GM15510 (cell line): ENCODE measurements around the gene ZAR1.

Experiments used
- POLR2A ChIP-seq: IDR thresholded peaks from 3 replicates; pipeline ENCODE4 v1.6.1; 2011; ENCODE audit warnings: borderline replicate concordance; ENCODE audit not compliant: insufficient read length; ENCODE audit errors: extremely low read depth

The ZAR1 gene

DNA sequence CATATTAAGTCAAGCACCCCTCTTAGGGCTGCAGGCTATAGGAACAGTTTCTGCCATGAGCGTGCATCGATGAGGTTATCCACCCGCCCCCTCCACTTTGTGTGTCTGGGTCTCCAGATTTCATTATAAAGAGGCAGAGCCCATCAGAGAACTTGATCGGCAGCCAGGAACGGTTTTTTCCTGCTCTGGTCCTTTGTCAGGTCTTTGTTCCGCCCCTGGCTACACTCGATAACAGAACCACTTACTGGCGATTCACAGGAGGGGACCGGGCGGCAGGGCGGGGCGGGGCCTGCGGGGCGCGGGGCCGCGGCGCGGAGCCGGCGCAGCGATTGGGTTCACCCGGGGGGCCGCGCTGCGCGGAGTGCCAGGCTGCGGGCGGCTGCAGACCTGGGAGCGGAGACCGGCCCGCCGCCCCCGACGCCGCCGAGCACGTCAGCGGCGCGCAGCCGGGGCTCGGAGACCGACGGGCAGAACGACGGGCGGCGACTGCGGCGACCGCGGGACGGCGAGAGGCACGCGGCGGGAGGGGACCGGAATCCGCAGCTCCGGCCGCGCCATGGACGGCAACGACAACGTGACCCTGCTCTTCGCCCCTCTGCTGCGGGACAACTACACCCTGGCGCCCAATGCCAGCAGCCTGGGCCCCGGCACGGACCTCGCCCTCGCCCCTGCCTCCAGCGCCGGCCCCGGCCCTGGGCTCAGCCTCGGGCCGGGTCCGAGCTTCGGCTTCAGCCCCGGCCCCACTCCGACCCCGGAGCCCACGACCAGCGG, 6.9 kb upstream of the ZAR1 start, which contains the start of gene SLC10A4:
TSS of gene SLC10A4 (plus strand) at position 338 of the 771 bp plus-strand sequence. CDS start at position 557, 219 bp downstream.
- TF ChIP-seq POLR2A = no peak

DNA sequence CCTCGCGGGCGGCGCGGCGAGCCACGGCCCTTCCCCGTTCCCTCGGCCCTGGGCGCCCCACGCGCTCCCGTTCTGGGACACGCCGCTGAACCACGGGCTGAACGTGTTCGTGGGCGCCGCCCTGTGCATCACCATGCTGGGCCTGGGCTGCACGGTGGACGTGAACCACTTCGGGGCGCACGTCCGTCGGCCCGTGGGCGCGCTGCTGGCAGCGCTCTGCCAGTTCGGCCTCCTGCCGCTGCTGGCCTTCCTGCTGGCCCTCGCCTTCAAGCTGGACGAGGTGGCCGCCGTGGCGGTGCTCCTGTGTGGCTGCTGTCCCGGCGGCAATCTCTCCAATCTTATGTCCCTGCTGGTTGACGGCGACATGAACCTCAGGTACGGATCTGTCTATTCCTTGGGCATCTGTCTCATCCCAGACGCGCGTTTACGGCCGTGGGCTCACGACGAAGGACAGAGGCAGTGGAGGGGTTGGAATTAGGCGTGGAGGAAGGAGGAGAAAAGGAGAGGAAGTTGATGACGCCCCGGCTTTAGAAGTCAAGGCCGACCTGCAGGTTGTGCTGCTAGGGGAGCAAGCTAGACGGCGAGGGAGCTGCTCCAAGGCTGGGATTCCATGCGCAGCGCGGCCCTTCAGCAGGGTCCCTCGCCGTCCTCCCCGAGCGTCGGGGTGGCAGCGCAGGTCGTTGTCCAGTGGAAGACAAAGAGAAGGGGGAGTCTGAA, 6.1 kb upstream of the ZAR1 start:
- no peak for TF ChIP-seq POLR2A

DNA sequence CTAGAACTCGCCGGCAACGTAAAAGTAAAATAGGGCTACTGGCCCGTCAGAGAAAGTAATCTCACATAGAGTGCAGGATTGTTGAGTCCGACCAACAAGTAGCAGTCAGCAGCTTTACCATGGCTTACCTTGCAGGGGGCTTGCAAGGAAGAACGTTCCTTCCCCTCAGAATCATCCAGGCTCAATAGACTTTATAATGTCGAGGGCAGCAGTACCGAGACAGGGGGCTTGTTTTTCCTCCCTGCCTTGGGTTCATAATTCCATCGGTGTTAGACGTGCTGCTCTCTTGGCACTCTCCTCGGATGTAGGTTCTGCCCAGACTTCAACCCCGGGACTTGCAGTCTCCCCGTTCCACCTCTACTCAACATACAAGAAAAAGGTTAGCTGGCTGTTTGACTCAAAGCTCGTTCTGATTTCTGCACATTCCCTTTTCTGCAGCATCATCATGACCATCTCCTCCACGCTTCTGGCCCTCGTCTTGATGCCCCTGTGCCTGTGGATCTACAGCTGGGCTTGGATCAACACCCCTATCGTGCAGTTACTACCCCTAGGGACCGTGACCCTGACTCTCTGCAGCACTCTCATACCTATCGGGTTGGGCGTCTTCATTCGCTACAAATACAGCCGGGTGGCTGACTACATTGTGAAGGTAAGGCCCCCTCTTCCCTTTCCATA, 5.4 kb upstream of the ZAR1 start:
- no peak for TF ChIP-seq POLR2A

DNA sequence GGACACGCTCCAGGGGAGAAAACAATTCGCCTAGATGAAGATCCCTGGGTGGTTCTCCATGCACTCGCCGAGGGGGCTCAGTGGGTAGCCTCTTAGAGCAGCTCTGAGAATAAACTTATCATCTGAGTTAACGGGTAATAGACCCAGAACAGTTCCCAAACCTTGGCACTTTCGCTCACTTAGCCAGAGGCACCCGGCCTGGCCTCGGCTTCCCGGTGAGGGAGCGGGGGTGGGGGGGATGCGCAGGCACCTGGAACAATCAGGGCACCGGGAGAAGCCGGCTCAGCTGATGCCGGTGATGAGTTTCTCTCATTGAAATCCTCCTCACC, 405 bp upstream of the ZAR1 start:
- TF ChIP-seq POLR2A = no peak

DNA sequence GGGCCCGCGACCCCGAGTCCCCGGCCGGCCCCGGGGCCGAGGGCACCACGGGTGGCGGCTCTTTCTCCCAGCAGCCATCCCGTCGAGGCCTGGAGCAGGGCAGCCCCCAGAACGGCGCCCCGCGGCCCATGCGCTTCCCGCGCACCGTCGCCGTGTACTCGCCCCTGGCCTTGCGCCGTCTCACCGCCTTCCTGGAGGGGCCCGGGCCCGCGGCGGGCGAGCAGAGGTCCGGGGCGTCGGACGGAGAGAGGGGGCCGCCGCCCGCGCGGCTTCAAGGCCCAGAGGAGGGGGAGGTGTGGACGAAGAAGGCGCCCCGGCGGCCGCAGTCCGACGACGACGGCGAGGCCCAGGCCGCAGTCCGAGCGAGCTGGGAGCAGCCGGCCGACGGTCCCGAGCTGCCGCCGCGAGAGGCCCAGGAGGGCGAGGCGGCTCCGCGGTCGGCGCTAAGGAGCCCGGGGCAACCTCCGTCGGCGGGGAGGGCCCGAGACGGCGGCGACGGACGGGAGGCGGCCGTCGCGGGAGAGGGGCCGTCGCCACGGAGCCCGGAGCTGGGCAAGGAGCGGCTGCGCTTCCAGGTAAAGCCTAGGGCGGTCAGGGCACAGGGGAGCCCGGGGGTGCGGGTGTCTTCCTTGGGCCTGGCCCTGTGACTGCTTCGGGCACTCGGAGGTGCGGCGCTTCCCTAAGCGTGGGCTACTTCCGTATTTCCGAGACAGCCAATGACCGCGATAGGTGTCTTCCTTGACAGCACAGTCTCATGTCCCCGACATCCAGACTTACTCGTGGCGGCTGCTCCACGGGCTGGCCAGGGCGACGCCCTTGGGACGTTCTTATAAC, 845 bp downstream of the ZAR1 start:
- TF ChIP-seq POLR2A = no peak

DNA sequence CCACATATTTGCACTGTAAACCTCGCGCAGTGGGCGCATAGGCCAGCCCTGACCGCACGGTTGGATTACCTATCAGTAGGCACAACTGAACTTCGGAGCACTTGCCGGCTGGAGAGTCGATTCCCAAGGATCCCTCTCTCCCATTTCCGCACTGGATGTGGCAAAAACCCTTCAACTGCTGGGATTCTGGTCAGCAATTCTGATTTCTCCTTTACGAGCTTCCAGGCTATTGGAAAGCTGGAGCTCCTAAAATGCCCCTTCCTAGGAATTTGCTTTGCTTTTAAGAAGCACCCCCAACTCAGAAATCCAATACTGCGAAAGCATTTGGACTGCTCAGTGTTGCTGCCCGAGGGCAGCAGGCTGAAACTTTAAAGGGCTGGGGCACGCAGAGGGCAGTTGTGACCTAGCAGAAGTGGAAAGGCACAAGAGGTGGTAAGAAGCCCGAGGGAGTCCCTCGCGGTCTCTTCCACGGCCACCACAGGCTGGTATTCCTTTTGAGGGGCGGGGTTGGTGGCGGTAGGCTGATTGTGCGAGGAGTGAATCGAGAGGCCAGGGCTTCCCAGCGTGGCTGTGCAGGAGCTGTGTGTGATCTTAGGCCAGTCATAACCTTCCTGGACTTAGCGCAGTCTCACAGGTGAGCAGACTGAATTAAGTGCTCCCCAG, 1.6 kb downstream of the ZAR1 start:
- TF ChIP-seq POLR2A = no peak

DNA sequence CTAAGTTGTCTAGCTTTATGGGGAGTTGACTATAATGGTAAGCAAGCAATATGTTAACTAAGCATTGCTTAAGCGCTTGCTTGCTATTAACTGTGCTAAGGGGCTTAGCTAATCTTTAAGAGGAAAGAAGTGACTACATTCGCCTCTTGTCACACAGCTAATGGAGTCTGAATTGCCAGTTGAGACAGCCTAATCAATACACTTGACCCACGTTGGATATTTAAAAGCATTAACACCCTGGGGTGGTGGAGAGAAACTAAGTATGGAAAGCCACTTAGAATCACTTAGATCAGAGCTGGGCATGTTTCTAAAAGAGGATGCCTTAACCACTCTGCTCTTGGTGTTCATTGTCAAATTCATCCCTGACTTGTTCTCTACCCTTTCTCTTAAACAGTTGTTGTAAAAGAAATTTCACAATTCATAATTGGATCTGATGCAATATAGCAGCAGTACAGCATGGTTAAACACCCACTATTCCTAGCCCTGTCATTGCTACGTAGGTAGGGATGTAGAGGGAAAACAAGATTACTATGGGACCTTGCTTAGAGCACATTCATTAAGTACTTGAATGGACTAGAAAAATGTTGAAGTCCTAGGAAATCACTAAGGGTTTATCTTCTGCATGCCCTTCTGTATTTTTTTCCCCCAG, 3.5 kb downstream of the ZAR1 start:
- no peak for TF ChIP-seq POLR2A

DNA sequence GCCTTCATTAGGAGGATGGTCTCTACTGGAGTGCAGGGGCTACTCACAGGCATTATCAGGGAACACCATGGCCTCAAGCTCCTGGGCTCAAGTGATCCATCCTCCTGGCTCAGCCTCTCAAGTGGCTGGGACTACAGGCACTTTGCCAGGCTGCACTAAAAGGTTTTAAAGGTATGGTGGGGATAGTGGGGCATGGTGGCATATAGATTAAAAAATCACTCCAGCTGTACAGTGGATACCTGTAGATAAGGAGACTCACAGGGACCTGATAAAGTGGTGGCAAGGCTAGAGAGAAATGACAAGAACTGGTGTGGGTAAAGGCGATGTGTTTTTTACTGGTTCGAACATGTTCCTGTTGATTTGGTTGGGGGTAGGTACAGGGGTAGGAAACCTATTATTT, 5.9 kb downstream of the ZAR1 start:
- TF ChIP-seq POLR2A = no peak

DNA sequence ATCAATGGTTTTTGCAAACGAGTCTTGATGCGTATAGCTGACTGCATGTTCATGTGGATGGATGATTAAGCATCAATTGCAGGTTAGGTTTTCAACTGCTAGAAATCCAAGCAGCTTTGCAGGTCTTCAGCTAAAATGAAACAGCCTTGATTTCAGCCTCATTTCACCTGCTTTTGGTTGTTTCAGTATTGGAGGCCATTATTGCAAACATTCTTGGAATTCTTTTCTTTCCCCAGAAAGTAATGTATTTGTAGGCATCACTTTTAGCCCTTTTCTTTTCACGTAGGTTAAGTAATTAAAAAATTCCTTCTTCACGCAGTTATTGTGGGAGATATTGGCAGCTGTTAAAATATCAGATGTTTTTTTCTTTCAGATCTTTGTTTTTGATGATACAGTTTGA, 8.8 kb downstream of the ZAR1 start:
- TF ChIP-seq POLR2A = no peak

DNA sequence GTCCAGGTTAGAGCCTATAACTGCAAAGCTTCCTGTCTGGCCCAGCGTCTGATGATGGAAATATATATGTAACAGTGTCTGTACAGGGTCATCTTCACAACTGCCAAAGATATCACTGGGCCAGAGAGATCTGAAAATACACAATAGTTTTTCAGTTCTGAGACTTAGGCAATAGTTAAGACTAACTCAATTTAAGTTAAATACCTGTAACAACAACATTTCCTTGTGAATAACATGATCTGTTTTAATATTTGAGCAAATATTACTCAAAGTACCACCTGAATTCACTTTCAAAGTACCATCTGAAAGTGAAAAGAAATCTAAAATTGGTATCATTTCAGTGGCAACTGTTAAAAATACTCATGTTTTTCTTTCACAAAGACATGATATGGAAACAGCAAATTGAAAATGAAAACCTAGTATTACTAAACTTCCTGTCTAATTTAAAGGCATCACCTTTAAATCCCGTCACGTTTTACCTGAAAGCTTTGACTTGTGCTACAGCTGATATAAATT, 9.6 kb downstream of the ZAR1 start:
- no peak for TF ChIP-seq POLR2A

DNA sequence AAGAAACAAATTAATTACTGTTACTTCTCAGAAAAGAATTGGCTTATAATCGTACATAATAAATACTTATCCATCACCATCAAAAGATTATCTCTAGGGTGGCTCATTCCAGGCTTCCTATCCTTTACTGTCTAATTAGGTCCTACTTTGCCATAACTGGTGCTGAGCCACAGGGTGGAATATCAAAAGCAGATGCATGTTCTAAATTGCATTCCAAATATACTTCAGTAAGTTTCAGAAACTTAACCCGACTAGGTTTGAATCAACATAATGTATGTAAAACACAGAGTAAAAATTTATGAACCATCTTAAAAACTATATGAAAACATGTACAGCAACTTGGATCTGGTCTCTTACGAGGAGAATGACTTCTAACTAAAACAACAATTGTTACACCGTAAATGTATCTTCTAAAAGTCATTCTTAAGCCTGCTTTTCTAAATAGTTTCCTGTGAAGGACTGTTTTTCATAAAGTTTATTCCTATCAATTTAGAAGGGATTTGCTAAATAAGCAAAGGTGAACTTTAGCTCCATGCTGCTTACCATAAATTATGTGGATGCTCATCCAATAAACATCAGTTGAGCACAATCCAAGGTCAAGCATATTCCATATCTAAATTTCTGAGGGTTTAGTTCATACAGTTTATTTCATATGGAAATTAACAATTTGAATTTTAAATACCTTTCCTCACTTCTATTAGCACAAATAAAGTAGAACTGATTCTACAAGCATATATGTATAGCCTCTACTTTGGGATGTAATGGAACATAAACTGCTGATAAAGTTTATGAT, 13.4 kb downstream of the ZAR1 start:
- no peak for TF ChIP-seq POLR2A

DNA sequence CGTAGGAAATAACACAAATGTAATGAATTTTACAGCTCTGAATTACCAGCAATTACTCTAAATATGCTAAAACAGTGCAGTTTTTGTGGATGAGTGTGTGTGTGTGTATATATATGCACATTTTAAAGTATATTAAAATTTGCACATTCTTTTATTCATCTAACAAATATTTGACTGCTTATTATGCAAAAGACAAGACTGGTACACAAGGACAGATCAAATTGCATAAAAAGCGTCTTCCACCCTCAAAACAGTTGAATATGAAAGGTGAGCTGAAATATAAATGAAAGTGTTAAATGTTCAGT, 13.9 kb downstream of the ZAR1 start:
- no peak for TF ChIP-seq POLR2A

DNA sequence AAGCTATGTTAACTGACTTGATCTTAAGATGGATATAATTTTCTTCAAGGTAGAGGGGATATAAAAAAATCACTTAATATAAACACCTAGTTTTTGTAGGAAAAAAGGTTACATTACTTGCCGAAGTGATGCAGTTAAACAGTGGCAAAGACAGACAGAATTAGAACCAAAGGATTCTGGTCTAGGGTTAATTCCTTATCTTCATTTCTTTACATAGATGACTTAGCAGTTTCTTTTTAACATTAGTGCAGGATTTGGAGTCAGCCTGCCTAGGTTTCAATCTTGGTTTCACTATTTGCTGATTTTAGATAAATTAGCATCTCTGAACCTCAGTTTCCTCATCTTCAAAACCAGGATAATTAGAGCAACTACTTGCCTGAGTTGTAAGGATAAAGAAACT, 14.3 kb downstream of the ZAR1 start:
- no peak for TF ChIP-seq POLR2A
